Neural crest cell (in vitro differentiated cells): ENCODE data around the gene TTI1. TPM values are rescaled to one million over a fixed set of nuclear protein-coding genes. Genes with fewer than 3 reads are reported as not detected.
"Not testable (repeated sequence)": the region's sequence is repeated elsewhere in the genome, so short reads cannot be mapped to it uniquely, and the experiment has no call there.

ENCODE experiments used
- DNase-seq: peaks from one replicate; pipeline ENCODE4 v3.0.0; 2021; ENCODE audit warnings: low read depth, mixed read lengths, low spot score
- H3K27ac Mint-ChIP-seq: one replicate; pipeline ENCODE4 v1.8.0; 2021; ENCODE audit warnings: mild to moderate bottlenecking, mixed read lengths; ENCODE audit not compliant: unreplicated experiment
- H3K27me3 Mint-ChIP-seq: 2 replicates; pipeline ENCODE4 v1.8.0; 2021; ENCODE audit warnings: low read depth, mild to moderate bottlenecking, mixed read lengths
- H3K36me3 Mint-ChIP-seq: 2 replicates; pipeline ENCODE4 v1.8.0; 2021; ENCODE audit warnings: low read depth, mild to moderate bottlenecking, mixed read lengths
- H3K4me1 Mint-ChIP-seq: 2 replicates; pipeline ENCODE4 v1.8.0; 2021; ENCODE audit warnings: mixed read lengths
- H3K4me3 Mint-ChIP-seq: one replicate; pipeline ENCODE4 v1.8.0; 2021; ENCODE audit warnings: mild to moderate bottlenecking, mixed read lengths
- H3K9me3 Mint-ChIP-seq: 2 replicates; pipeline ENCODE4 v1.8.0; 2021; ENCODE audit warnings: mixed read lengths
- CTCF ChIP-seq: fragments of 200-600 bp; sonication (generic); conservative IDR thresholded peaks from 2 replicates; pipeline ENCODE4 v1.5.0; 2021; ENCODE audit warnings: antibody characterized with exemption, mild to moderate bottlenecking
- total RNA-seq: library from RNA; stranded (reverse); gene quantifications from 2 replicates; pipeline ENCODE4 v1.2.1, GENCODE V29; 2021

TTI1 gene
- total RNA-seq, 1 donor from 2014 or later, result 52.9 TPM

- DNase-seq, result no peak
- Mint-ChIP-seq H3K36me3 (peaks cover 33% of the 10 kb centered on the region), H3K27ac (no peak overlapping the region), H3K4me1 (peaks cover under 1% of the 10 kb centered on the region), H3K27me3 (no peaks in the 10 kb centered on the region), H3K4me3 (no peak overlapping the region), H3K9me3 (no peaks in the 10 kb centered on the region)
- TF ChIP-seq CTCF, result no peak
Measured at GRCh38 chr20:38011696-38012095, 21.6 kb downstream of the TTI1 start.

GRCh38 chr20:38009416-38009815 is 23.8 kb downstream of the TTI1 start:
- H3K27me3 Mint-ChIP-seq, H3K27ac Mint-ChIP-seq, H3K9me3 Mint-ChIP-seq, H3K4me1 Mint-ChIP-seq, H3K4me3 Mint-ChIP-seq, DNase-seq: not testable (repeated sequence)
- peaks cover 15% of the 10 kb centered on the region for H3K36me3 Mint-ChIP-seq

GRCh38 chr20:38008233-38008944 is 24.9 kb downstream of the TTI1 start:
- no peak for DNase-seq
- H3K9me3 Mint-ChIP-seq, result no peaks in the 10 kb centered on the region
- H3K36me3 Mint-ChIP-seq, result peaks cover 12% of the 10 kb centered on the region
- H3K27ac Mint-ChIP-seq, result no peak overlapping the region
- H3K4me1 Mint-ChIP-seq, result peaks cover 4% of the 10 kb centered on the region
- no peaks in the 10 kb centered on the region for H3K27me3 Mint-ChIP-seq
- no peak overlapping the region for H3K4me3 Mint-ChIP-seq
- no peak for TF ChIP-seq CTCF

- Mint-ChIP-seq H3K4me1 (peaks cover 4% of the 10 kb centered on the region), H3K9me3 (no peaks in the 10 kb centered on the region), H3K27me3 (no peaks in the 10 kb centered on the region), H3K27ac (no peak overlapping the region), H3K4me3 (no peak overlapping the region), H3K36me3 (peaks cover 9% of the 10 kb centered on the region)
- no peak for DNase-seq
- TF ChIP-seq CTCF, result no peak
Measured at GRCh38 chr20:38007526-38007925, 25.7 kb downstream of the TTI1 start.

GRCh38 chr20:38005903-38006302 is 27.4 kb downstream of the TTI1 start:
- Mint-ChIP-seq H3K4me3 (no peak overlapping the region), H3K9me3 (no peaks in the 10 kb centered on the region), H3K36me3 (peaks cover 4% of the 10 kb centered on the region), H3K27me3 (no peaks in the 10 kb centered on the region), H3K27ac (no peak overlapping the region), H3K4me1 (peaks cover 6% of the 10 kb centered on the region)
- no peak for DNase-seq
- no peak for TF ChIP-seq CTCF

GRCh38 chr20:38004416-38004815 is 28.8 kb downstream of the TTI1 start:
- H3K27ac Mint-ChIP-seq, result no peak overlapping the region

More at GRCh38 chr20:38004416-38004815, 28.8 kb downstream of the TTI1 start:
- no peaks in the 10 kb centered on the region for H3K27me3 Mint-ChIP-seq
- no peaks in the 10 kb centered on the region for H3K9me3 Mint-ChIP-seq
- DNase-seq, result no peak
- TF ChIP-seq CTCF, result no peak
- H3K4me1 Mint-ChIP-seq, result peaks cover 16% of the 10 kb centered on the region
- H3K36me3 Mint-ChIP-seq, result peaks cover 9% of the 10 kb centered on the region
- no peak overlapping the region for H3K4me3 Mint-ChIP-seq
